Upper lobe of right lung (tissue), 1 donor: ENCODE measurements around the gene PANX3. TPM values are rescaled to one million over a fixed set of nuclear protein-coding genes. Genes with fewer than 3 reads are reported as not detected.
"Not testable (repeated sequence)": the region's sequence is repeated elsewhere in the genome, so short reads cannot be mapped to it uniquely, and the experiment has no call there.

Experiments
- ATAC-seq: fragments of 200-7000 bp; cut with Tn5 transposase; one replicate; pipeline ENCODE4 v1.9.1; 2020; ENCODE audit warnings: mild to moderate bottlenecking, moderate library complexity
- DNase-seq: peaks from one replicate; pipeline ENCODE4 v3.0.0-alpha.2; 2020
- H3K27ac ChIP-seq: fragments of 200-600 bp; one replicate; pipeline ENCODE4 v1.8.0; 2022
- H3K27me3 ChIP-seq: fragments of 200-600 bp; one replicate; pipeline ENCODE4 v1.8.0; 2022; ENCODE audit warnings: mild to moderate bottlenecking
- H3K36me3 ChIP-seq: fragments of 200-600 bp; one replicate; pipeline ENCODE4 v1.8.0; 2022
- H3K4me1 ChIP-seq: fragments of 200-600 bp; one replicate; pipeline ENCODE4 v1.8.0; 2022
- H3K4me3 ChIP-seq: fragments of 200-600 bp; one replicate; pipeline ENCODE4 v1.8.0; 2022; ENCODE audit warnings: mild to moderate bottlenecking
- H3K9me3 ChIP-seq: fragments of 200-600 bp; one replicate; pipeline ENCODE4 v1.8.0; 2022
- CTCF ChIP-seq: fragments of 200-600 bp; IDR thresholded peaks from one replicate; pipeline ENCODE4 v1.8.0; 2022; ENCODE audit warnings: antibody characterized with exemption
- intact Hi-C: fragments of 100-400 bp; cut with DNase I; formaldehyde crosslinking; loops from one replicate; pipeline ENCODE4 v1.11.0; 2022
- total RNA-seq: library from RNA; stranded (reverse); fragmentation: NEBNext Ultra II Directional; extraction: Animal tissue kit (Norgen Biotek cat#: 25700); gene quantifications from one replicate; pipeline ENCODE4 v1.2.1, GENCODE V29; 2021
- donor health status: DM: no; HTN: yes; CAD: no; lungs with severe emphysema.

Gene PANX3
- total RNA-seq, 1 donor from 2014 or later: not detected

- Histone ChIP-seq H3K9me3 (no peaks in the 10 kb centered on the region), H3K27me3 (peaks cover 21% of the 10 kb centered on the region), H3K27ac (no peak overlapping the region), H3K4me1 (no peaks in the 10 kb centered on the region), H3K4me3 (no peak overlapping the region), H3K36me3 (no peaks in the 10 kb centered on the region)
- intact Hi-C loops: no loop called here
- DNase-seq (no peak), ATAC-seq (peak; percentile 47)
- TF ChIP-seq CTCF: no peak
Measured at GRCh38 chr11:124591430-124591829, 19.8 kb upstream of the PANX3 start.

- H3K9me3 ChIP-seq: no peaks in the 10 kb centered on the region
- H3K4me3 ChIP-seq: no peak overlapping the region
- no peak for TF ChIP-seq CTCF
- DNase-seq: no peak
- H3K36me3 ChIP-seq: no peaks in the 10 kb centered on the region
- H3K4me1 ChIP-seq: no peaks in the 10 kb centered on the region
- no peak overlapping the region for H3K27ac ChIP-seq
- intact Hi-C loops: no loop called here
- ATAC-seq: peak; percentile 47
- peaks cover 16% of the 10 kb centered on the region for H3K27me3 ChIP-seq
Measured at GRCh38 chr11:124592627-124593026, 18.6 kb upstream of the PANX3 start.

GRCh38 chr11:124595302-124595701 lies 15.9 kb upstream of the PANX3 start:
- no peak overlapping the region for H3K27ac ChIP-seq
- H3K36me3 ChIP-seq: no peaks in the 10 kb centered on the region
- H3K9me3 ChIP-seq: no peaks in the 10 kb centered on the region
- DNase-seq (no peak), ATAC-seq (no peak)
- no peaks in the 10 kb centered on the region for H3K4me1 ChIP-seq
- TF ChIP-seq CTCF: no peak
- intact Hi-C loops: no loop called here
- no peak overlapping the region for H3K4me3 ChIP-seq
- peaks cover 7% of the 10 kb centered on the region for H3K27me3 ChIP-seq

- no peaks in the 10 kb centered on the region for H3K36me3 ChIP-seq
Measured at GRCh38 chr11:124597626-124598025, 13.6 kb upstream of the PANX3 start.

GRCh38 chr11:124600621-124601320 lies 10.5 kb upstream of the PANX3 start:
- Histone ChIP-seq H3K27me3 (no peaks in the 10 kb centered on the region), H3K27ac (no peak overlapping the region), H3K4me3 (no peak overlapping the region), H3K4me1 (no peaks in the 10 kb centered on the region), H3K36me3 (no peaks in the 10 kb centered on the region), H3K9me3 (no peaks in the 10 kb centered on the region)
- ATAC-seq (no peak), DNase-seq (no peak)
- TF ChIP-seq CTCF: no peak
- intact Hi-C loops: no loop called here

More at GRCh38 chr11:124597626-124598025, 13.6 kb upstream of the PANX3 start:
- TF ChIP-seq CTCF: no peak
- Histone ChIP-seq H3K4me1 (no peaks in the 10 kb centered on the region), H3K9me3 (no peaks in the 10 kb centered on the region), H3K27me3 (peaks cover 7% of the 10 kb centered on the region), H3K27ac (no peak overlapping the region), H3K4me3 (no peak overlapping the region)
- DNase-seq (no peak), ATAC-seq (no peak)
- intact Hi-C loops: no loop called here

- Histone ChIP-seq H3K4me1 (no peaks in the 10 kb centered on the region), H3K27me3 (no peaks in the 10 kb centered on the region), H3K36me3 (no peaks in the 10 kb centered on the region), H3K27ac (no peak overlapping the region), H3K4me3 (no peak overlapping the region), H3K9me3 (no peaks in the 10 kb centered on the region)
- DNase-seq (no peak), ATAC-seq (no peak)
- no peak for TF ChIP-seq CTCF
- intact Hi-C loops: no loop called here
Measured at GRCh38 chr11:124602193-124602592, 9.0 kb upstream of the PANX3 start.

GRCh38 chr11:124602723-124603122 lies 8.5 kb upstream of the PANX3 start:
- H3K4me1 ChIP-seq, intact Hi-C loops, H3K36me3 ChIP-seq, H3K4me3 ChIP-seq, DNase-seq, ATAC-seq, H3K27me3 ChIP-seq, H3K27ac ChIP-seq, H3K9me3 ChIP-seq: not testable (repeated sequence)
